MM.1S (cell line): ENCODE measurements around the gene ADCK2.
"Not testable (repeated sequence)": the region's sequence is repeated elsewhere in the genome, so short reads cannot be mapped to it uniquely, and the experiment has no call there.

Source experiments
- CTCF ChIP-seq: fragments of 300-600 bp; sonication (generic); IDR thresholded peaks from 2 replicates; pipeline ENCODE4 v1.5.1; 2016; ENCODE audit warnings: antibody characterized with exemption, low read length, mixed read lengths
- EZH2 ChIP-seq: fragments of 300-600 bp; sonication (generic); optimal IDR thresholded peaks from 2 replicates; pipeline ENCODE3; 2017; ENCODE audit warnings: low read depth, mild to moderate bottlenecking, antibody characterized with exemption, low read length, mixed read lengths

DNA sequence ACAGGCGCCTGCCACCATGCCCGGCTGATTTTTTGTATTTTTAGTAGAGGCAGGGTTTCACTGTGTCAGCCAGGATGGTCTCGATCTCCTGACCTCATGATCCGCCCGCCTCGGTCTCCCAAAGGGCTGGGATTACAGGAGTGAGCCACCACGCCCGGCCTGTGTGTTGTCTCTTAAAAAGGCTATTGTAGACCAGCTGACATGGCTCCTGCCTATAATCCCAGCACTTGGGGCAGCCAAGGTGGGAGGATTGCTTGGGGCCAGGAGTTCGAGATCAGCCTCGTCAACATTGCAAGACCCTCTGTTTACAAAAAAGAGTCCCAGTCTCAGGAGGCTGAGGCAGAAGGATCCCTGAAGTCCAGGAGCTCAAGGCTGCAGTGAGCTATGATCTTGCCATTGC lies 21.1 kb downstream of the ADCK2 start:
- not testable (repeated sequence) for TF ChIP-seq CTCF, EZH2
